A673 (cell line): Measurements from ENCODE around the gene RFPL3. TPM values are rescaled to one million over a fixed set of nuclear protein-coding genes. Genes with fewer than 3 reads are reported as not detected.
A peak's percentile ranks its signal among the peaks of the same experiment; 100 is the strongest.

Experiments used
- BruUV-seq: library from RNA; stranded (reverse); fragments of 400-500 nt; replicated peaks from 2 replicates; lab custom pipeline; 2021; lab: Mats Ljungman, UMichigan
- CTCF ChIA-PET: fragments of 300-600 bp; sonication (Branson Sonifier 250); formaldehyde crosslinking; loops from one replicate; lab custom pipeline; 2022; ENCODE audit warnings: antibody characterized with exemption; lab: Charles Lee
- POLR2A ChIA-PET: fragments of 300-600 bp; sonication (Branson Sonifier 250); formaldehyde crosslinking; loops from one replicate; lab custom pipeline; 2022; ENCODE audit warnings: antibody characterized with exemption; ENCODE audit not compliant: low non-redundant PET; lab: Charles Lee
- DNase-seq: peaks from one replicate; pipeline ENCODE4 v3.0.0-alpha.2; 2015; ENCODE audit warnings: low spot score
- H3K27ac ChIP-seq: fragments of 200-600 bp; sonication (generic); 2 replicates; pipeline ENCODE4 v1.5.1; 2016; ENCODE audit warnings: mixed run types, low read depth, mild to moderate bottlenecking, mixed read lengths, antibody characterized with exemption, low read length; ENCODE audit not compliant: poor library complexity, severe bottlenecking
- H3K27me3 ChIP-seq: fragments of 200-600 bp; sonication (generic); replicated peaks from 2 replicates; pipeline ENCODE4 v1.6.1; 2017; ENCODE audit warnings: mixed run types, low read depth, mild to moderate bottlenecking, mixed read lengths, antibody characterized with exemption, low read length; ENCODE audit not compliant: insufficient read depth, poor library complexity
- H3K36me3 ChIP-seq: fragments of 200-600 bp; sonication (generic); 2 replicates; pipeline ENCODE4 v1.6.1; 2016; ENCODE audit warnings: mixed run types, mild to moderate bottlenecking, mixed read lengths, antibody characterized with exemption, low read length; ENCODE audit not compliant: insufficient read depth, poor library complexity, severe bottlenecking
- H3K4me1 ChIP-seq: fragments of 200-600 bp; sonication (generic); 2 replicates; pipeline ENCODE4 v1.6.1; 2017; ENCODE audit warnings: mixed run types, mild to moderate bottlenecking, mixed read lengths, antibody characterized with exemption, low read length; ENCODE audit not compliant: insufficient read depth, poor library complexity, severe bottlenecking
- H3K4me3 ChIP-seq: fragments of 200-600 bp; sonication (generic); 2 replicates; pipeline ENCODE4 v1.5.1; 2016; ENCODE audit warnings: low read depth, mixed run types, mild to moderate bottlenecking, mixed read lengths, low read length; ENCODE audit not compliant: poor library complexity, severe bottlenecking
- H3K9me3 ChIP-seq: fragments of 200-600 bp; sonication (generic); 2 replicates; pipeline ENCODE4 v1.6.1; 2016; ENCODE audit warnings: mixed run types, low read depth, mild to moderate bottlenecking, mixed read lengths, antibody characterized with exemption, low read length; ENCODE audit not compliant: poor library complexity, severe bottlenecking
- EZH2 ChIP-seq: fragments of 200-600 bp; sonication (generic); IDR thresholded peaks from 2 replicates; pipeline ENCODE4 v1.6.1; 2017; ENCODE audit warnings: borderline replicate concordance, low read depth, mild to moderate bottlenecking, mixed read lengths, antibody characterized with exemption, low read length; ENCODE audit not compliant: poor library complexity, severe bottlenecking
- intact Hi-C: fragments of 100-400 bp; cut with micrococcal nuclease; formaldehyde crosslinking; loops from one replicate; pipeline ENCODE4 v1.10.0; 2022; ENCODE audit not compliant: unreplicated experiment
- total RNA-seq: library from RNA; stranded (reverse); gene quantifications from 2 replicates; pipeline ENCODE4 v1.2.3, GENCODE V29; 2021
- TF ChIP-seq, protein P1 (sequence below): fragments of 300-800, 200-600 bp; sonication (generic); conservative IDR thresholded peaks from 2 replicates; pipeline ENCODE4 v1.5.1; 2017; ENCODE audit warnings: low read depth, mild to moderate bottlenecking, antibody characterized with exemption, low read length, moderate library complexity, mixed read lengths

RFPL3 gene
- total RNA-seq, 1 experiment from 2014 or later = not detected

DNA sequence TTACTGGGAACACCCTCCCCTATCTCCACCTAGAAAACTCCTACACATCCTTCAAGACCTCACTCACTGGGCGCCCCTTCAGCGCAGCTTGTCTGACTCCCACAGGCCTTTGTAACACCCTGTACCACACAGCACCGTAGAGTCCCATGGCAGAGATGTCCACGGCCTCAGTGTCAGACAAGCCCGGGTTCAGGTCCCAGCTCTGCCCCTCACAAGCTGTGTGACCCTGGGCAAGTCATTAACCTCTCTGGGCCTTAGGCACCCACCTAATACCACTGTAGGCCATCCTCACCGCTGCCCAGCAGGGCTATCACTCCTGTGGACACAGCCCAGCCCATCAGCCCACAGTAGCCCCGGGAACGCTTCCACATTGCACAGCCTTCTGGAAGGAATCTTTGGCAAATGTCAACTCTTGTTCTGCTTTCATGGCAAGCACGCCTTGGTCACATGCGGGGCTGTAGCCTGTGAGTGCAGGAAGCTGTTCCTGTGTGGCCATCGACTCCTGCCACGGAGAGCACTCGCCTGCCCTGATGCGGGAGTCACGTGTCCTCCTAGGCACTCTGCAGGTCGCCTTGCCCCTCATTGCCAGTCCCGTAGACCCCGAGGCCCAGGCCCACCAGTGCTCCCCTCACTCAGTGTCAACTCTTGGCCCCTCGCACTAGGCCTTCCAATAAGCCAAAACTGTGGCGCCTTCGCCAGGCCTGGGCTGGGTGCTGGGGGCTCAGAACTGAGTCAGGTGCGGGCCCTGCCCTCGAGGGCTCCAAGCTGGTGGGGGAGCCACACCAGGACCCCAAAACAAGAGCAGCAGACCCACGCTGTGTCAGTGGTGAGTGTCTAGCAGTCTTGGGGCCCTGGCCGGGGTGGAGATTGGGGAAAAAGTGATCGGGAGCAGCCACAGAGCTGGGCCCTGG is 32.9 kb upstream of the RFPL3 start:
- Histone ChIP-seq H3K4me1 (peaks cover 7% of the 10 kb centered on the region), H3K4me3 (no peak overlapping the region), H3K9me3 (no peaks in the 10 kb centered on the region), H3K27ac (no peak overlapping the region), H3K27me3 (no peaks in the 10 kb centered on the region), H3K36me3 (no peaks in the 10 kb centered on the region)
- POLR2A ChIA-PET = no interaction called here
- no peak for TF ChIP-seq EZH2
- TF ChIP-seq, protein P1, sequence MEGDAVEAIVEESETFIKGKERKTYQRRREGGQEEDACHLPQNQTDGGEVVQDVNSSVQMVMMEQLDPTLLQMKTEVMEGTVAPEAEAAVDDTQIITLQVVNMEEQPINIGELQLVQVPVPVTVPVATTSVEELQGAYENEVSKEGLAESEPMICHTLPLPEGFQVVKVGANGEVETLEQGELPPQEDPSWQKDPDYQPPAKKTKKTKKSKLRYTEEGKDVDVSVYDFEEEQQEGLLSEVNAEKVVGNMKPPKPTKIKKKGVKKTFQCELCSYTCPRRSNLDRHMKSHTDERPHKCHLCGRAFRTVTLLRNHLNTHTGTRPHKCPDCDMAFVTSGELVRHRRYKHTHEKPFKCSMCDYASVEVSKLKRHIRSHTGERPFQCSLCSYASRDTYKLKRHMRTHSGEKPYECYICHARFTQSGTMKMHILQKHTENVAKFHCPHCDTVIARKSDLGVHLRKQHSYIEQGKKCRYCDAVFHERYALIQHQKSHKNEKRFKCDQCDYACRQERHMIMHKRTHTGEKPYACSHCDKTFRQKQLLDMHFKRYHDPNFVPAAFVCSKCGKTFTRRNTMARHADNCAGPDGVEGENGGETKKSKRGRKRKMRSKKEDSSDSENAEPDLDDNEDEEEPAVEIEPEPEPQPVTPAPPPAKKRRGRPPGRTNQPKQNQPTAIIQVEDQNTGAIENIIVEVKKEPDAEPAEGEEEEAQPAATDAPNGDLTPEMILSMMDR = no peak
- DNase-seq = no peak
- no TSS peak for BruUV-seq
- CTCF ChIA-PET = no interaction called here
- intact Hi-C loops = no loop called here

DNA sequence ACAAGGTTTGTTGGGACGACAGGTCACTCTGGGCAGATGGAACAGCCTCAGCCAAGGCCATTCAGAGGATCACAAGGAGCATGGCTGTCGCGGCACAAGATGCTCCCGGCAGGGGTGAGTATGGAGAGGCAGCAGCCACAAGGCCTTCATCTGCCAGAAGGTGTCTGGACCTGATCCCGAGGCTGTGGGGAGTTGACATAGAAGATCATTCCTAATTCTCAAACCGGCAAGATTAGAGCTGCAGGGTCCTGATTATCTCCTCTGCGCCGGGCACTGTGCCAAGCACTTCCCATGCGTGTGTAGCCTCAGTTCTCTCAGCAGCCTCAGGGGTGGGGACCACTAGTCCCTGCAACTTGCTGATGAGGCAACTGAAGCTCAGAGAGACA is 32.3 kb upstream of the RFPL3 start:
- no TSS peak for BruUV-seq

GRCh38 chr22:32325811-32326237 is 31.8 kb upstream of the RFPL3 start:
- peaks cover 7% of the 10 kb centered on the region for H3K4me1 ChIP-seq
- no peaks in the 10 kb centered on the region for H3K36me3 ChIP-seq
- no peak for DNase-seq
- CTCF ChIA-PET = no interaction called here
- intact Hi-C loops = no loop called here
- TF ChIP-seq, protein P1 = no peak
- no peak for TF ChIP-seq EZH2
- BruUV-seq = no TSS peak
- H3K27me3 ChIP-seq = no peaks in the 10 kb centered on the region
- no peak overlapping the region for H3K4me3 ChIP-seq
- no peak overlapping the region for H3K27ac ChIP-seq
- POLR2A ChIA-PET = no interaction called here
- H3K9me3 ChIP-seq = no peaks in the 10 kb centered on the region

More for the DNA sequence above, 32.3 kb upstream of the RFPL3 start:
- Histone ChIP-seq H3K36me3 (no peaks in the 10 kb centered on the region), H3K27ac (no peak overlapping the region), H3K4me1 (peaks cover 7% of the 10 kb centered on the region), H3K9me3 (no peaks in the 10 kb centered on the region), H3K4me3 (no peak overlapping the region), H3K27me3 (no peaks in the 10 kb centered on the region)
- intact Hi-C loops = no loop called here
- CTCF ChIA-PET = no interaction called here
- POLR2A ChIA-PET = no interaction called here
- peak; percentile 66 for DNase-seq
- TF ChIP-seq, protein P1 = no peak
- no peak for TF ChIP-seq EZH2
